ENCODE measurements around the gene NOXO1. TPM values are rescaled to one million over a fixed set of nuclear protein-coding genes. Genes with fewer than 3 reads are reported as not detected.

The NOXO1 gene
- total and polyA plus RNA-seq, 2 experiments from 2014 or later: 2.0 to 2.6 TPM

DNA sequence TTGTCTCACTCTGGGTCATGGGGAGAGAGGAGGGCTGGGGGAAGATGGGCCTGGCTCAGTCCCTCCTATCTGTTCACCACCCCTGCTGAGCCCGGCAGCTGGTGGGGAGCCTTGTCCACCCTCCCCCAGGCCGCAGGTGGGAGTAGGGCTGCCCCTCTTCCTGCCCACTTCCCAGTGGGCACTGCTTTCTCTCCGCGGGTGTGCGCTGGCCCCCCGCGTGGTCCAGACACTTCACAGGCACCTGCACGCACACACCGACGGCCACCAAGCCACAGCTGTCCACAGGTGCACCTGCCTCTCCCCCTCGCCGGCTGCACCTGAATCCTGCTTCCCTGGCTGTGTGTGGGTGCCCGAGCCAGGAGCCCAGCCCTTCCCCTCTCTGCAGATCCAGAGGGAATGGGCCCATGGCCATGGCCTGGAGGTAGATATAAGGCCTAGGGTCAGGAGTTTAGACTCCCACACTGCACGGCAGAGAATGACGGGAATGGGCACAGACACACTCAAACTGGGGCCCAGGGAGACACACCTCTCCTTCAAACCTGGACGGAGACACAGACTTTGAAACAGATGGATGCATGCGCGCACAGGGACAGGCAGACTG, 47.5 kb upstream of the NOXO1 start:
- no peaks in the 10 kb centered on the region for H3K9me2 ChIP-seq (ENCODE audit: insufficient read depth)
- H3K27ac Mint-ChIP-seq: no peak overlapping the region
- H4K20me1 ChIP-seq (replicated peaks; ENCODE audit: insufficient read depth): no peaks in the 10 kb centered on the region
- no peak overlapping the region for H3K27ac ChIP-seq (ENCODE audit: low read depth)
- no peaks in the 10 kb centered on the region; the same call in 1 of the 2 replicates for H3K4me1 ChIP-seq (ENCODE audit: insufficient read depth)
- no peaks in the 10 kb centered on the region for H3K36me3 ChIP-seq (ENCODE audit: insufficient read depth)
- peaks cover 9% of the 10 kb centered on the region for H3K4me1 Mint-ChIP-seq
- no peaks in the 10 kb centered on the region for H3K36me3 Mint-ChIP-seq (ENCODE audit: low read depth)
- peaks cover 9% of the 10 kb centered on the region for H3K27me3 Mint-ChIP-seq (ENCODE audit: insufficient read depth, low read depth, poor library complexity)
- H3F3A ChIP-seq (replicated peaks; ENCODE audit: low read depth): peaks cover under 1% of the 10 kb centered on the region; the same call in 1 of the 2 replicates
- H3K4me2 ChIP-seq: no peak overlapping the region
- ATAC-seq (no peak), DNase-seq (ENCODE audit: low spot score) (no peak)
- no peaks in the 10 kb centered on the region for H3K79me2 ChIP-seq (replicated peaks; ENCODE audit: insufficient read depth)
- TF ChIP-seq CREB1 (CRISPR knock-in tag; IDR thresholded peaks at IDR 0.05; ENCODE audit: low read depth) (no peak), STAT1 (IDR thresholded peaks at IDR 0.05; ENCODE audit: unreplicated experiment) (no peak), CTCF (conservative IDR thresholded peaks at IDR 0.05; ENCODE audit: low read depth in 2 of 2) (no peak), REST (IDR thresholded peaks at IDR 0.05; ENCODE audit: unreplicated experiment) (no peak)
- peaks cover 36% of the 10 kb centered on the region for H3K27me3 ChIP-seq (ENCODE audit: insufficient read depth)
- no peak overlapping the region for H3K4me3 Mint-ChIP-seq
- H3K9me3 Mint-ChIP-seq: no peaks in the 10 kb centered on the region
- H3K4me3 ChIP-seq: no peak overlapping the region
- H2AFZ ChIP-seq: no peak overlapping the region

DNA sequence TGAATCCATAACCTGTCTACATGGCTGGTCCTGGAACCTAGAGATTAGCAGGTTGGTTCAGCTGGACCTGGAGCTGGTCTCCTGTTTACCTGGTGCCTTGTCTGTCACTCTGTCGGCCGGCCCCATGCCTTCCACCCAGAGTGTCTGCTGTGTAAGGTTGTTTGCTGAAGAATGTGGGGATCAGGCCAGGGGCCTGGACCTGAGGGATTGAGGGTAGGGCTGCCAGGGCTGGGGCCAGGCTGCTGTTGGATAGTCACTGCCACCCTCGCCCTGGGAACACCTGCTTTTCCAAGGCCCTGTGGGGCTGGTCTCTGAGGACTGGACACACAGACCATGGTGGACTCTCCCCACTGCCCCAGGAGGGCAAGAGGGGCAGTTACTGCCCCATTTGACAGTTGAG, 46.9 kb upstream of the NOXO1 start:
- Histone ChIP-seq H2AFZ (no peak overlapping the region), H4K20me1 (replicated peaks; ENCODE audit: insufficient read depth) (no peaks in the 10 kb centered on the region), H3K4me1 (ENCODE audit: insufficient read depth) (no peaks in the 10 kb centered on the region; the same call in 1 of the 2 replicates), H3K27ac (ENCODE audit: low read depth) (no peak overlapping the region), H3K36me3 (ENCODE audit: insufficient read depth) (no peaks in the 10 kb centered on the region), H3F3A (replicated peaks; ENCODE audit: low read depth) (peaks cover 5% of the 10 kb centered on the region; the same call in 1 of the 2 replicates), H3K4me3 (no peak overlapping the region; the same call in 1 of the 2 replicates), H3K79me2 (replicated peaks; ENCODE audit: insufficient read depth) (no peaks in the 10 kb centered on the region), H3K4me2 (no peak overlapping the region), H3K27me3 (ENCODE audit: insufficient read depth) (peaks cover 36% of the 10 kb centered on the region), H3K9me2 (ENCODE audit: insufficient read depth) (no peaks in the 10 kb centered on the region)
- ATAC-seq (no peak), DNase-seq (ENCODE audit: low spot score) (no peak)
- H3K27ac Mint-ChIP-seq: no peak overlapping the region
- H3K9me3 Mint-ChIP-seq: no peaks in the 10 kb centered on the region
- H3K36me3 Mint-ChIP-seq (ENCODE audit: low read depth): no peaks in the 10 kb centered on the region
- H3K4me3 Mint-ChIP-seq: peak overlapping the region; percentile 81; the same call in 2 of the 3 replicates
- peaks cover 9% of the 10 kb centered on the region for H3K27me3 Mint-ChIP-seq (ENCODE audit: insufficient read depth, low read depth, poor library complexity)
- peaks cover 9% of the 10 kb centered on the region for H3K4me1 Mint-ChIP-seq
- TF ChIP-seq POLR2AphosphoS5 (IDR thresholded peaks at IDR 0.05; ENCODE audit: low read depth) (no peak), EZH2 (IDR thresholded peaks at IDR 0.05; ENCODE audit: low read depth, unreplicated experiment) (no peak), STAT1 (IDR thresholded peaks at IDR 0.05; ENCODE audit: unreplicated experiment) (no peak)

Measured in GM23338 (cell line).